ENCODE data around the gene EAF1. TPM values are rescaled to one million over a fixed set of nuclear protein-coding genes. Genes with fewer than 3 reads are reported as not detected.
"Not testable (repeated sequence)": the region's sequence is repeated elsewhere in the genome, so short reads cannot be mapped to it uniquely, and the experiment has no call there.

Gene EAF1
- polyA plus RNA-seq, 3 donors = 9.0 to 44.0 (median 9.1) TPM

DNA sequence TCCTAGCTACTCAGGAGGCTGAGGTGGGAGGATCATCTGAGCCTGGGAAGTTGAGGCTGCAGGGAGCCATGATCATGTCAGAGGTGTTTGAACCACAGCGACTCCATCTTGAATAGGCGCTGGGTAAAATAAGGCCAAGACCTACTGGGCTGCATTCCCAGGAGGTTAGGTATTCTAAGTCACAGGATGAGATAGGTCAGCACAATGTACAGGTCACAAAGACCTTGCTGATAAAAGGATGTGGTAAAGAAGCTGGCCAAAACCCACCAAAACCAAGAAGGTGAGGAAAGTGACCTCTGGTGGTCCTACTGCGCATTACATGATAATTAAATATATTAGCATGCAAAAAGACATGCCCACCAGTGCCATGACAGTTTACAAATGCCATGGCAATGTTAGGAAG lies 28.7 kb upstream of the EAF1 start:
- peaks cover 11% of the 10 kb centered on the region for H3K4me1 Mint-ChIP-seq
- 100% methylated on average over 2 of the region's 3 CpGs for WGBS (ENCODE audit: insufficient coverage)

GRCh38 chr3:15399970-15400369 lies 27.4 kb upstream of the EAF1 start:
- Histone ChIP-seq H3K4me3 (replicated peaks in 1 of 3; ENCODE audit: low read depth in 2 of 3, low read length in 3 of 3) (no peak overlapping the region), H3K36me3 (replicated peaks in 1 of 2; ENCODE audit: control insufficient read depth in 1 of 2, insufficient read depth in 2 of 2, low read length in 2 of 2) (no peaks in the 10 kb centered on the region), H3K9ac (ENCODE audit: insufficient read depth, low read length, poor library complexity, severe bottlenecking) (no peak overlapping the region), H3K27ac (ENCODE audit: low read depth in 1 of 2, low read length in 2 of 2) (no peak overlapping the region), H2AFZ (ENCODE audit: insufficient read depth, low read depth, low read length, poor library complexity, severe bottlenecking) (no peak overlapping the region), H3K4me2 (replicated peaks; ENCODE audit: extremely low read depth, low read length, poor library complexity, severe bottlenecking) (no peak overlapping the region), H3K9me3 (replicated peaks in 1 of 2; ENCODE audit: control insufficient read depth in 1 of 2, insufficient read depth in 1 of 2, low read length in 2 of 2) (peaks cover 0 to 10% of the 10 kb centered on the region in 2 donors), H3K4me1 (ENCODE audit: control insufficient read depth in 1 of 2, insufficient read depth in 2 of 2, low read length in 2 of 2) (peaks cover 20 to 22% of the 10 kb centered on the region in 2 donors), H3K79me2 (ENCODE audit: insufficient read depth, low read length) (no peaks in the 10 kb centered on the region), H3K27me3 (ENCODE audit: control insufficient read depth in 2 of 2, insufficient read depth in 2 of 2, low read length in 2 of 2) (no peaks in the 10 kb centered on the region), H4K20me1 (ENCODE audit: insufficient read depth, low read length) (no peaks in the 10 kb centered on the region)
- DNase-seq = no peak
- peaks cover 21% of the 10 kb centered on the region for H3K4me1 Mint-ChIP-seq
- peaks cover 3 to 16% (median 8%) of the 10 kb centered on the region in 7 donors for H3K9me3 Mint-ChIP-seq
- H3K36me3 Mint-ChIP-seq = peaks cover 0 to 3% of the 10 kb centered on the region in 2 donors
- no peak overlapping the region for H3K27ac Mint-ChIP-seq
- TF ChIP-seq CTCF (IDR thresholded peaks at IDR 0.05) = no peak
- no peak overlapping the region for H3K4me3 Mint-ChIP-seq
- WGBS (ENCODE audit: insufficient coverage) = 80% methylated on average over 1 of the region's 5 CpGs
- intact Hi-C loops (cut with micrococcal nuclease) = no loop called here
- H3K27me3 Mint-ChIP-seq (ENCODE audit: low read depth in 3 of 3) = peaks cover 1 to 7% (median 3%) of the 10 kb centered on the region in 3 donors

More for the DNA sequence above, 28.7 kb upstream of the EAF1 start:
- H3K9ac ChIP-seq (ENCODE audit: insufficient read depth, low read length, poor library complexity, severe bottlenecking); H3K36me3 Mint-ChIP-seq; H3K27ac ChIP-seq (ENCODE audit: low read depth in 1 of 2, low read length in 2 of 2); H3K4me3 ChIP-seq (replicated peaks in 1 of 3; ENCODE audit: low read depth in 2 of 3, low read length in 3 of 3); H3K4me2 ChIP-seq (replicated peaks; ENCODE audit: extremely low read depth, low read length, poor library complexity, severe bottlenecking); H3K4me3 Mint-ChIP-seq; H3K4me1 ChIP-seq (ENCODE audit: control insufficient read depth in 1 of 2, insufficient read depth in 2 of 2, low read length in 2 of 2); H3K27ac Mint-ChIP-seq; H3K36me3 ChIP-seq (replicated peaks in 1 of 2; ENCODE audit: control insufficient read depth in 1 of 2, insufficient read depth in 2 of 2, low read length in 2 of 2); H4K20me1 ChIP-seq (ENCODE audit: insufficient read depth, low read length); H2AFZ ChIP-seq (ENCODE audit: insufficient read depth, low read depth, low read length, poor library complexity, severe bottlenecking); intact Hi-C loops (cut with micrococcal nuclease); H3K27me3 ChIP-seq (ENCODE audit: control insufficient read depth in 2 of 2, insufficient read depth in 2 of 2, low read length in 2 of 2); H3K27me3 Mint-ChIP-seq (ENCODE audit: low read depth in 3 of 3); H3K79me2 ChIP-seq (ENCODE audit: insufficient read depth, low read length): not testable (repeated sequence)
- H3K9me3 ChIP-seq (replicated peaks in 1 of 2; ENCODE audit: control insufficient read depth in 1 of 2, insufficient read depth in 1 of 2, low read length in 2 of 2) = peaks cover 0 to 10% of the 10 kb centered on the region in 2 donors
- H3K9me3 Mint-ChIP-seq = peaks cover 3 to 16% (median 8%) of the 10 kb centered on the region in 7 donors
- TF ChIP-seq CTCF (IDR thresholded peaks at IDR 0.05) = peak; percentile 34
- peak in 2 of 3 donors; percentile 18 to 25 for DNase-seq

All from CD14-positive monocyte (primary cell).